Prostate gland (tissue), 2 donors: ENCODE results near the gene PDE6C.

Source experiments
- CTCF ChIP-seq, 4 experiments: fragments of 200-600 bp in 2 of 4; fragments of 450-650 bp in 2 of 4; sonication (generic) in 2 of 4; IDR thresholded peaks; 1 replicate in 3 of 4; 2 replicates in 1 of 4; pipeline ENCODE4 v1.5.1; 2016 to 2019; ENCODE audit warnings: antibody characterized with exemption in 4 of 4, mild to moderate bottlenecking in 2 of 4, moderate library complexity in 2 of 4
- POLR2A ChIP-seq: fragments of 450-650 bp; IDR thresholded peaks from one replicate; pipeline ENCODE4 v1.6.1; 2016; ENCODE audit warnings: antibody characterized with exemption, mild to moderate bottlenecking

GRCh38 chr10:93590638-93591037 is 21.7 kb upstream of the PDE6C start:
- TF ChIP-seq POLR2A (no peak), CTCF (IDR thresholded peaks at IDR 0.05) (no peak)
